HG02973 (cell line): Measurements from ENCODE around the gene CATSPERD.

Source experiments
- ATAC-seq: cut with Tn5 transposase; IDR thresholded peaks from one replicate; pipeline ENCODE4 v1.9.1; 2021; ENCODE audit warnings: moderate library complexity; ENCODE audit not compliant: unreplicated experiment

CATSPERD gene

DNA sequence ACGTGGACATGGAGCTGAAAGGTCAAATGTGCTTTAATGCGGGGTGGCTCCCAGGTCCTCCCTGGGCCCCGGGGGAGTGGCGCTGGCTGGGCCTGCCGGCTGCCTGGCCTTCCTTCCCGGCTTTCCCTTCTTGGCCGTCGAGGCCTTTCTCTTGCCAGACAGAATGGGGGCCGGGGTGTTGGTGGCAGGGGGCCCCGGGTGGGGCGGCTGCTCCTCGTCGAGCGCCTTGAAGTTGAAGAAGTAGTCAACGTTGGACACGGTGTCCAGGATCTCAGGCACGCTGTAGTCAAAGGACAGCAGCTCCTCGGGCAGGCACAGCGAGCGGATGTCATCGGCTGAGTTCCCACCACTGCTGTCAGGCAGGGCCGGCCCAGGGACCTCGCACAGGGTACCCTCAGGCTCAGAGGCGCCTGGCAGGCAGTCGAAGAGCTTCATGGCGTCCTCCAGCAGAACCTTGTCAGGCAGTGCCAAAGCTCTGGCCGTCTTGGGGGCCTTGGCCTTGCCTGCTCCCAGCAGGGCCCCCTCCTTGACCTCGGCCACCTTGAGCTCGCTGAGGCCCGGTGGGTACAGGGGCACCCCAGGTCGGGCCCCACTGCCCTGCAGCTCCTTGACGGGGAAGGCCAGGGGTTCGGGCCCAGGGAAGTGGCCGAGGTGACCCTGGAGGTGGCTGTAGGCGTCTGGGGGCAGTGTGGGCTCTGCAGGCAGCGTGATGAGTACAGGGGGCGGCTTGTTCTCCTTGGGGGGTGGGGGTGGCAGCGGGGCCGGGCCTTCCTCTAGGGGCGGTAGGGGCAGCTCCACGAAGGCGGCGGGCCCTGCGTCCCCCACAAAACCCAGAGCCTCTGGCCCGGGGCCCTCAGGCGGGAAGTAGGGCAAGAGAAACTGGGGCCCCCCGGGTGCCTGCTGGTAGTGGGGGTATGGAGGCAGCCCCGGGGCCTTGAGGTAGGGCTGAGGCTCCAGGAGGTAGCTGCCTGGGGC is 62.8 kb downstream of the CATSPERD start:
- ATAC-seq: no peak

DNA sequence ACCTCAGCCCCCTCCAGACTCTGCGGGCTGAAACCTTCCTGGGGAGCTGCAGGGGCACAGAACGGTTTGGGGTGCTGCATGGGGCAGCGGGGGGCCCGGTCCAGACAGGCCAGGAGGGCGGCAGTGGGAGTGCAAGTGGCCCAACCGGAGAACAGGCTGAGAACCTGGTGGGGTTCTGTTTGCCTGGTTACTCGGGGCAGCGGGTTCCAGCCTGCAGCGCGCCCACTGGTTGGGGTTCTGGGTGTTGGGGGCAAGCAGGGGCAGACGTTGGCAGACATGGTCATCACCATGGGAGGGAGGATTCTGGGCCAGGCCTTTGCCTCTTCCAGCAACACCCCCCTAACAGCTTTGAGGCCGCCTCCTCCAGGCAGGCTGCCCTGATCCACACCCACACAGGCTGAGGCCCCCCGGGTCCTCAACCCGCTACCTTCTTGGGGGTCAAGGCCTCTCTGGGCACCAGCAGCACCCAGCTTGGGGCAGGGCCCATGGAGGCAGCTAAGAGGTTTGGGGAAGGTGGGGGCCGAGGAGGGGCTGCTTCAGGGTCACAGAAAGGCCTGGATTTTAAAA is 64.2 kb downstream of the CATSPERD start, which contains the start of gene PRR22:
Gene PRR22 (minus strand): TSS at position 166 of the 567 bp plus-strand sequence. CDS start 86 bp downstream, at position 80.
- ATAC-seq: no peak

DNA sequence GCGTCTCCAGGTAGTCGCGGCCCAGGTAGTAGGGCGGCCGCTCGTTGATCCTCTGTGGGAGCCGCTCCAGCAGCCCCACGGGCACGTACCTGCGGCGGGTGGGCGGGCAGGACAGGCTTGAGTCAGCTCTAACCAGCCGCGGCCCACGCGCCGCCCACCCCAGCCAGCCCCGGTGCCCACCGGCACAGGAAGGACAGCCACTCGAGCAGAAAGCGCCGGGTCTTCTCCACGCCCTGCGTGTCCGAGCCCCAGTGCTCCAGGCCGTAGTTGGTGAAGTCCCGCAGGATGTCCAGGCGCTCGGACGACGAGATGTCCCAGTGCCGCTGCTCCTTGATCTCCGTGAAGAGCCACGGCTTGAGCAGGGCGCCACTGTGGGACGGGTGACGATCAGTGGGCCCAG is 65.0 kb downstream of the CATSPERD start:
- ATAC-seq: no peak

DNA sequence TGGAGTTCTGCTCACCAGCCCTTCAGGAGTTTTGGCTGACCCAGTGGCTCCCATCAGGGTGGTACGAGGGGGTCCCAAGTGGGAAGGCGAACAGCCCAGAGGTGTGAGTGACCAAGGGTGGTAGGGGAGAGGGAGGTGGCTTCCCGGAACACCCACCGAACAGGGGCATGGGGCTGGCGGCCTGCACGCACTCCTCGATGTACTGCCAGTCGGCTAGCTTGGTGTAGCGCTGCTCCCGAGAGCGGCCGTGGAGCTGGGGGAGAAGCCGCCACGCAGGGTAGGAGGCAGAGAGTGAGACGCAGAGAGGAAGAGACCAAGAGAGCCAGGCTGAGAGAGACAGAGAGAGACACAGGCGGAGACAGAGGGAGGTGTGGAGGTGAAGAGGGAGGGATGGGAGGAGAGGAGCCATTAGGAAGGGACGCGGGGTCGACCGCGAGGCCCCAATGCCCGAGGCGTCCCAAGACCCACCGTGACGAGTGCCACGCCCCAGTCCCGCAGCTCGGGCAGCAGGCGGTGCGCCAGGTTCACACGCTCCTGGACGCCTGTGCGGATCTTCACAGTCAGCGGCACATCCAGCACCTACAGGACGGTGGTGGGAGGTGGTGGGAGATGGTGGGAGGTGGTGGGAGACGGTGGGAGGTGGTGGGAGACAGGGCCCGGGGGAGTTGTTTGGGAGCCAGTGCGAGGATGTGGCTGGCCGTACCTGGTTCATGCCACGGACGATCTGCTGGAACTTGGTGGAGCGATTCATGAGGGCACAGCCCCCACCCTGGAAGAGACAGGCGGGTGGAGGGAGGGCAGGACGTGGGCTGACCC is 66.4 kb downstream of the CATSPERD start:
- no peak for ATAC-seq

DNA sequence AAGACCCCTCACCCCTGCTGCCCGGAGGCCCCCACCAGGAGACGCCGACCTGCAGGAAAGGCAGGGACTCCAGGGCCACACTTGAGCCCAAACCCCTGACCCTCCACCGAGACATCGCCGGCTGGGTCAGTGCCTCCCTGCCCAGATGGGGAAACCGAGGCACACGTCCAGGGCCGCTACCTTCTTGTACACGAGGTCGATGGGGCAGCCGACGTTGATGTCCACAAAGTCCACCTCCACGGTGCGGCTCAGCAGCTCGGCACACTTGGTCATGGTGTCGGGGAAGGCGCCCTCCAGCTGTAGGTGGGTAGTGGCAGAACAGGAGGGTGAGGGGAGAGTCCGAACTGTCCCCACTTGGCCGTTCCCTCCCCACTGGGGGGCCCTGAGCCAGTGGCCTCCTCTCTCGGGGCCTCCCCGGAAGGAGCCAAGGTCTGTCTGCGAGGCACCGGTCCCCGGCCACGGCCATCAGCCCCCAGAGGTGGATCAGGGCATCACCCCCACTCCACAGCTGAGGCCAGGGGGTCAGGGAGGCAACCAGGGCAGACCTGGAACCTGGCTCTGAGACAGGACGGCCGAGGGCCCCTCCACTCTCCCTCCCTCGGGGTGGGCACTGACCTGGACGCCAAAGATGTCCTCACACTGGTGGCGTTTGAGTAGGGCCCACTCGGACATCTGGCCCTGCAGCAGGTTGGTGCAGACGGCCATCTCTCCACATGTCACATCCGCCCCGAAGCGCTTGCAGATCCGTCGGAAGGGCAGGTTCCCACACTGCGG is 67.2 kb downstream of the CATSPERD start:
- ATAC-seq: no peak

DNA sequence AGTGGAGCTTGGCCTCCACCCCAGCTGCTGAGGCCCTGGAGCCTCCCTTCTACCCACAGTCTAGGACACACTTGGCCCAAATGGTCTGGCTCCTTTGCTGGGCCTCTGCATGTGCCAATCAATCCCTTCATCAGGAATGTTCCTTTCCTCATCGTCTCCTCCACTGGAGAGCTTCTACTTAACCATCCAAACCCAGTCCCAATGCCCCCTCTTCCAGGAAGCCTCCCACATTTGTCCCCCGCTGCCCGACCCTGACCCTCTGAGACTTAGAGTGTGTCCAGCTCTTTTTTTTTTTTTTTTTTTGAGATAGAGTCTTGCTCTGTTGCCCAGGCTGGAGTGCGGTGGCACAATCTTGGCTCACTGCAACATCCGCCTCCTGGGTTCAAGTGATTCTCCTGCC is 68.0 kb downstream of the CATSPERD start:
- no peak for ATAC-seq

DNA sequence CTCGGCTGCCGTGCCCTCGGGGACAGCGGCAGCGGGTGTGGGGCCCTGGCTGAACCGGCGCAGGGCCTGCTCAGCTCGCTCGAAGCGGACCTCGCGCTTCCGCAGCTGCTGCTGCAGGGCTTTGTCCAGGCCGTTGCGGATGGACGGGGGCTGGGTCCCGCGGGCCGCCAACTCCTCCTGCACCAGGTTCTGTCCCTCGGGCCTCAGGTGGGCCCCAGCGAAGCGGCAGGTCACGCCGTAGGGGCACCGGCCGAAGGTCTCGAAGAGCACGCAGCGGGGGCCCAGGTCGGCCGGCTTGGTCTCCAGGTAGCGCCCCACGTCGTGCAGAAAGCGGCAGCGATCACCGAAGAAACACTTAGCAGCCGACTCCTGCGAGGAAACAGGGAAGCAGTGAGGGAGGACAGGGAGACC is 68.9 kb downstream of the CATSPERD start:
- ATAC-seq: no peak

DNA sequence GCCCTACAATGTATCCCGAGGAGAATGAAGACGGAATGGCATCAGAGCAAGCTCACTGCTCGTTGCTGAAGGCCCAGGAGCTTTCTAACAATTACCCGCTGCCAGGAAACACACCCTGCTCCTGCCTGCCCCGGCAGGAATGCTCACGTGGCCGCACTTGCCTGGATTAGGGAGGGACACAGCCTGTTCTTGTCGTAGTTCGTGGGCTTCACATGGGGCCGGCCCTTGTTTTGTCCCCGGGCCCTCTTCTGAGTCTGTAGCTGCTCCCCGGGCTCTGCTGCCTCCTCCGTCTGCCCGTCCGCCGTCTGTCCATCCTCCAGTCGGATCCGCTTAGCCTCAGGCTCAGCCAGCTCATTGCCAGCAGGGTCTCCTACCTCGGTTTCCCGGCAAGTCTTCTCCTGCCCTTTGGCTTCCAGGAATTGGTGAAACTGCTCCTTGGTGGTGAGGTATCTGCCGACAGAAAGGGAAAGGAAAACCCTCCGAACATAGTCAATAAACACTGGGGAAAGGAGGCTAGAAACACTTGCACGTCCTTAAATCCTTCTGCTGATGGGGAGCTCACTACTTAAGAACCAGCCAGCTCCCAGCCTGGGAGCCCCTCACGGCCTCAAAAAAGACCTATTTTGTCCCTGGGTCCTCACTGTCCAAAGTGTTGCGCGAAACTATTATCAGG is 69.6 kb downstream of the CATSPERD start:
- no peak for ATAC-seq

DNA sequence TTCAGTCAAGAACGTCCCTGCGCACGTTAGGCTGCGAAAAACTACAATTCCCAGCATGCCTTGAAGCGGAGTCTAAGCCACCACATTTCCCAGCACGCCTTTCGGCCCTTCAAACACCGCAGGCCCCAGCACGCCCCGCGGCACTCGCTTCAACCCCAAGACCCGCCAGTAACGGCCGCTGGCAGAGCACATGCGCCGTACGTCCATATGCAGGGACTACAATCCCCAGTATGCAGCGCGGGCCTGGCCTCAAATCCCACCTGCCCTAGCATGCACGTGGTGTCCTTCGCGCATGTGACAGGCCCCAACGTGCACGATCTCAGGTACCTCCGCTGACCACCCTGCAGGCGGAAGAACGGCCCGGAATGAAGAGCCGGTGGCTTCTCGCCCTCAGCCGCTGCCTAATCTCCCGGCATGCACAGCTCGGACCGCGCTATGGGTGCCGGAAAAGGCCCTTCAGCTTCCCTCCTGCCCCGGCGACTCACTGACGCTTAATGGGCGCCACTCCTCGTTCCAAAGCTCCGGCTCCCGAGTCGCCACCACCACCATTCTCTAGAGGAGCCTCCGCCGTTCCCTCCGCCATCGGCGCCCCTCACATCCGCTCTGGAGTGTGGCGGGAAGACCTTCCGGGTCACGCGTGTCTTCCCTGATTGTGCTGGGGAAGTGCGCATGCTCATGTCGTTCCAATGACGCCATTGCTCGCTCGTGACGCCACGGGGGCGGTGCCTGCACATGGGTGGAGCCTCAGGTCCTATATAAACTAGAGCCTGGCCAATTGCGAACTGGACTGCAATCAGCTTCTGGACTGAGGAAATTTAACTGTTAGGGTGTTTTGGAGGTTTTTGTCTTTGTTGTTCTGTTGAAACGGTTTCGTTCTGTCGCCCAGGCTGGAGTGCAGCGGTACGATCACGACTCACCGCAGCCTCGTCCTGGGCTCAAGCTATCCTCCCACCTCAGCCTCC is 70.4 kb downstream of the CATSPERD start, which contains the start of gene DUS3L:
Gene DUS3L (minus strand): TSS at position 605 of the 962 bp plus-strand sequence. CDS start 22 bp downstream, at position 583.
- peak; percentile 81 for ATAC-seq

DNA sequence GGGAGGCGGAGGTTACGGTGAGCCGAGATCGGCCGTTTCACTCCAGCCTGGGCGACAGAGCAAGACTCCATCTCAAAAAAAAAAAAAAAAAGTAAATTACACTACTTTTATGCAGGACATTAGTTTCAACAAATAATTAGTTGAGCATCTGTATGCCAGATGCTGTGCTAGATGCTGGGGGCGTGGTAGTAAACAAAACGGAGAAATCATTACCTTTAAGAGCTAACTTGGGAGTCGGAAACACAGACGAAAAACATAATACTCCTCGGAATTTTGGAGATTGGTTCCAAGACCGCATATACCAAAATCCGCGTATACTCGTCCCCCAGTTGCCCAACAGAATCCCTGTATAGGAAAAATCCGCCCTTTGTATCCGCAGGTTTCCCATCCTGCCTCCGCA is 71.8 kb downstream of the CATSPERD start:
- ATAC-seq: no peak

DNA sequence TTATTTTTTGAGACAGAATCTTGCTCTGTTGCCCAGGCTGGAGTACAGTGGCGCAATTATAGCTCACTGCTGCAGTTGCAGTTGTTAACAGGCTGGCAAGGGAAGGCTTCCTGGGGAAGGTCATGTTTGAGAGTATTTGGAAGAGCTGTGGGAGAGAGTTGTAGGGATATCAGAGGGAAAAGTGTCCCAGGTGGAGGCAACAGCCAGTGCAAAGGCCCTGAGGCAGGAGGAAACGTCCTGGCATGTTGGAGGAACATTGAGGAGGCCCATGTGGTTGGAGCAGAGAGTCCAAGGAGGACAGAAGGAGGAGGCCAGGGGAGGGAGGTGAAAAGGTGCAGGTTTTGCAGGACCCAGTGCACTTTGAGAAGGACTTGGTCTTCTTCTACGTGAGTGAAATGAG is 72.8 kb downstream of the CATSPERD start:
- no peak for ATAC-seq

DNA sequence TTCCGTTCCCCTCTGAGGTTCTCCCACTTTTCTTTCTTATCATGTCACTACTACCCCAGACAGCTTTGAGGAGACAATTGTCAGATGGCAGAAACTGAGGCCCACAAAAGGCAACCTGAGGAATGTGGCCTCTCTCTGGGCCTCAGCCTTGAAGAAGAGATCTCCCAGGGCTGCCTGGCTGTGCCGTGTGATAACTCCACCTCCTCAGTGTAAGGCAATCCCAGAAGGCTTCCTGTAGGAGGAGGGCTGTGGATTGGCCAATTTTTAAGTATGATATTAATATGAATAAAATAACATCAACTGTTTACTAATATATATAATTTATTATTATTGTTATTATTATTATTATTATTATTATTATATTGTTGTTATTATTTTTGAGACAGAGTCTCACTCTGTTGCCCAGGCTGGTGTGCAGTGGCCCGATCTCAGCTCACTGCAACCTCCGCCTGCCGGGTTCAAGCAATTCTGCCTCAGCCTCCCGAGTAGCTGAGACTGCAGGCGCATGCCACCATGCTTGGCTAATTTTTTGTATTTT is 75.0 kb downstream of the CATSPERD start:
- ATAC-seq: no peak

DNA sequence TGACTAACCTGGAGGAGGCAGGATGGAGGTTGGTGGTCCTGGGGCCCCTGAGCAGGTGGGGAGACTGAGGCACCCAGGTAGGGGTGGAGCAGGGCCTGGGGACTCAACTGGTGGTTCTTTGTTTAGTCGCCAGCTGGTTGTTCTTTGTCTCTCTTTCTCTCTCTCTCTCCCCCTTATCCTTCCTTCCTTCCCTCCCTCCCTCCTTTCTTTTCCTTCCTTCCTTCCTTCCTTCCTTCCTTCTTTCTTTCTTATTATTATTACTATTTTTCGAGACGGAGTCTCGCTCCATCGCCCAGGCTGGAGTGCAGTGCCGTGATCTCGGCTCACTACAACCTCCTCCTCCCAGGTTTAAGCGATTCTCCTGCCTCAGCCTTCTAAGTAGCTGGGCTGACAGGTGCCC is 77.8 kb downstream of the CATSPERD start:
- ATAC-seq: no peak

DNA sequence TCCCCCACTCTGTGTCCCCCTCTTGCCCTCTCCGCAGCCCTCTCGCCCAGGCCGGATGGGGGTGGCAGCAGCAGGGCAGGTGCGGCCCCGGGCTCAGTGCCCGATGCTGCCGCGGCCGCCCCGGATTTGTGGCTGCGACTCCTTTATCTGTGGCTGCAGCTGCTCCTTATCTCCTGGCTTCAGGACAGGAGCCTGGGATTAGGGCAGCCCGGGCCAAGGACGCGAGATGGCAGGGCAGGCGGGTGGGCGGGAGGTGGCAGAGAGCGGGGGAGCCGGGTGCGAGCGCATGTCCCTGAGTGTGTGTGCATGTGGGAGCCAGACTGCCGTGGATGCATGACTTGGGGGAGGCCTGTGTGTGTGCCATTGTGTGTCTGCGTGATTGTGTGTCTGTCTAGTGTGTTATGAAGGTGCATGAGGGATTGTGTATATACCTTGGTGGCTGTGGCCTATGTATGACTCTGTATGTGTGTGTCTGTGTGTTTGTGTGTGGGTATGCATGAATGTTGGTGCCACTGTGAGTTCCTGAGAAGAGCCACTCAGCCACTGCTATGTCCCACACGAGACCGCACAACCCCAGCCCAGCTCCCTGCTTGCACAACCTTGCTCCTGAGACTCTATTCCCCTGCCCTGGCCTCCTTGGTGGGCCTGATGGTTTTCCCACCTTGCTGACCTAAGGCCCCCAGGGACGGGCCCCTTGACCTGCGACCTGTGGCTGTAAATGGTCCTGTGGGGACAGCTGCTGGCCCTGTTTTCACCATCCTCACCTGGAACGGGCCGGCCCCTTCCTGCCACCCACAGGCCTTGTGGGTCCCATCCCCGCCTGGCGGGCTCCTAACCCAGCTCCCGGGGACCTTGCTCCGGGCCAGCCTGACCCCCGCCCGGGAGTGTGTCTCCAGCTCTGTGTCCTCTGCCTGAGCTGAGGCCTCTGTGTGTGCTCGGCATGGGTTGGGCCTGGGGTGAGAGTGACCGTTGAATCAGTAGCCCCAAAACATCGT is 79.1 kb downstream of the CATSPERD start:
- ATAC-seq: no peak

DNA sequence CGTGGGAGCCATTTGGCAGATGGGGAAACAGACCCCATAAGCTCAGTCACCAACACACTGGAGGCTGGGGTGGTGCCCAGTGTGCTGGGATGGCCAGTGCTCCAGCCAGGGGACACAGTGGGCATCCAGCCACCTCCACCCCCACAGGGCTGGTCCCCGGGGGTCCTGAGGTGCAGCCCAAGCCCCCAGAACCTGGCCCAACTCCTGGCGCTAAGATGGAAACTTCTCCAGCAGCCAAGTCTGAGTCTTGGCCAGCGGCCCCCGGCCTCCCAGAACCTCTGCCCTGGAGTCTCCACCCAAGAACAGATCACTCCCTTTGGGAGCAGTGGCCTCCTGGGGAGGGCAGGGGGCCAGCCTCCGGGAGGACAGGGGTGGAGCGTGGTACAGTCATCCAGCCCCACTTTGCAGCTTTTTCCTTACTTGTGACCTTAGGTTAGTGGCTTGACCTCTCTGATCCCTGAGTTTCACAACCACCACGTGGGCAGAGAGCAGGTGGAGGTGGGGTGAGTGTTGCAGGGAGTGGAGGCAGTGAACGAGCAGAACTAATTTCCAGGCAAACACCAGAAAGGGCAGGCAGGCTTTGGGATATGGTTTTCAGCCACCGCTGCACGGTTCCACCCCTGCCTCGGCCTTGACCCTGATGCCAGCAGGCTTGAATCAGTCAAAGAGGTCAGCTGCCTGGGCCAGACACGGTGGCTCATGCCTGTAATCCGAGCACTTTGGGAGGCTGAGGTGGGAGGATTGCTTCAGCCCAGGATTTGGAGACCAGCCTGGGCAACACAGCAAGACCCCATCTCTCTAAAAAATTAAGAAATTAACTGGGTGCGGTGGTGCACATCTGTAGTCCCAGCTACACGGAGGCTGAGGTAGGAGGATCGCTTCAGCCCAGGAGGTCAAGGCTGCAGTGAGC is 80.2 kb downstream of the CATSPERD start:
- ATAC-seq: no peak
